ENCODE data around the gene WNT7B.

The WNT7B gene

DNA sequence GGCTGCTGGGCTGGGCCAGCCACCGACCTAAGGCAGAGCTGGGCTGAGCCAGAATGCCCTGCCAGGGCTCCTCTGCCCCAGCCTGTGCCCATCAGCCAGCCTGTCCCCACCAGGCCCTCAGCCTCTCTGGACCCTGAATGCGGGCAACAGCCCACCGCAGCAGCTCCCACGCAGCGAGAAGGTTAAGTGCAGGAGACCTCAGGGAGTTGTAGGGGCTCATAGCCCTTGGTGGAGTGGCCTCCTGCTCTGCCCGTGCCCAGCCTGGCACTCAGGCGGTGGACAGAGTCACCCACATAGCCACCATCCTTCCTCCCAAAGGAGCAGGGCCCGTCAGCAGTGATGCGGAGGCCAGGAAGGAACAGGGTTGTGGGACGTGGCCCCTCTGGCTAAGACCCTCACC is 19.1 kb downstream of the WNT7B start:
- Histone ChIP-seq H3K4me3 (ENCODE audit: low read length, poor library complexity, severe bottlenecking) (no peak overlapping the region), H3K9me3 (ENCODE audit: insufficient read depth, low read depth, low read length) (no peaks in the 10 kb centered on the region), H4K20me1 (ENCODE audit: insufficient read depth, low read length, poor library complexity, severe bottlenecking) (no peaks in the 10 kb centered on the region), H3F3A (ENCODE audit: low read depth) (no peaks in the 10 kb centered on the region), H3K9ac (ENCODE audit: low read depth, low read length, poor library complexity, severe bottlenecking) (no peak overlapping the region), H3K9me2 (replicated peaks; ENCODE audit: low read depth, low read length) (no peaks in the 10 kb centered on the region), H3K4me2 (ENCODE audit: low read depth, low read length, poor library complexity, severe bottlenecking) (no peak overlapping the region), H3K36me3 (ENCODE audit: insufficient read depth, low read length) (no peaks in the 10 kb centered on the region), H3K4me1 (ENCODE audit: insufficient read depth, low read length, poor library complexity, severe bottlenecking) (no peaks in the 10 kb centered on the region), H3K79me2 (ENCODE audit: insufficient read depth, low read length) (peaks cover 49% of the 10 kb centered on the region; the same call in 1 of the 2 replicates), H3K27me3 (ENCODE audit: insufficient read depth, low read length, poor library complexity, severe bottlenecking) (no peaks in the 10 kb centered on the region), H2AFZ (ENCODE audit: low read length) (no peak overlapping the region)
- no peak for TF ChIP-seq EZH2phosphoT487 (IDR thresholded peaks at IDR 0.05; ENCODE audit: borderline replicate concordance)
- TF ChIP-seq, protein P1, sequence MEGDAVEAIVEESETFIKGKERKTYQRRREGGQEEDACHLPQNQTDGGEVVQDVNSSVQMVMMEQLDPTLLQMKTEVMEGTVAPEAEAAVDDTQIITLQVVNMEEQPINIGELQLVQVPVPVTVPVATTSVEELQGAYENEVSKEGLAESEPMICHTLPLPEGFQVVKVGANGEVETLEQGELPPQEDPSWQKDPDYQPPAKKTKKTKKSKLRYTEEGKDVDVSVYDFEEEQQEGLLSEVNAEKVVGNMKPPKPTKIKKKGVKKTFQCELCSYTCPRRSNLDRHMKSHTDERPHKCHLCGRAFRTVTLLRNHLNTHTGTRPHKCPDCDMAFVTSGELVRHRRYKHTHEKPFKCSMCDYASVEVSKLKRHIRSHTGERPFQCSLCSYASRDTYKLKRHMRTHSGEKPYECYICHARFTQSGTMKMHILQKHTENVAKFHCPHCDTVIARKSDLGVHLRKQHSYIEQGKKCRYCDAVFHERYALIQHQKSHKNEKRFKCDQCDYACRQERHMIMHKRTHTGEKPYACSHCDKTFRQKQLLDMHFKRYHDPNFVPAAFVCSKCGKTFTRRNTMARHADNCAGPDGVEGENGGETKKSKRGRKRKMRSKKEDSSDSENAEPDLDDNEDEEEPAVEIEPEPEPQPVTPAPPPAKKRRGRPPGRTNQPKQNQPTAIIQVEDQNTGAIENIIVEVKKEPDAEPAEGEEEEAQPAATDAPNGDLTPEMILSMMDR (conservative IDR thresholded peaks at IDR 0.05; ENCODE audit: low read length), result no peak

DNA sequence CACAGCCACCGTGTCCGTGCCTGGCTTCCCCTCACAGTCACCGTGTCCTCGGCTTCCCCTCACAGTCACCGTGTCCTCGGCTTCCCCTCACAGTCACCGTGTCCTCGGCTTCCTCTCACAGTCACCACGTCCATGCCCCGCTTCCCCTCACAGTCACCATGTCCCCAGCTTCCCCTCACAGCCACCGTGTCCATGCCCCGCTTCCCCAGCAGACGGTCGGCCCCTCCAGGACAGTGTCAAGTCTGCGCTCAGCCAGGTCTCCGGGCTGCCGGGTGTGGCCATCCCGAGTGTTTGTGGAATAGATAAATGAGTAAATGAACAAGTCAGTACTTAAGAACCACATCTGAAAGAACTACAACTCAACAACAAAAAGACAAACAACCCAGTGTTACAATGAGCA is 23.8 kb downstream of the WNT7B start:
- H4K20me1 ChIP-seq (ENCODE audit: insufficient read depth, low read length, poor library complexity, severe bottlenecking), result no peaks in the 10 kb centered on the region

DNA sequence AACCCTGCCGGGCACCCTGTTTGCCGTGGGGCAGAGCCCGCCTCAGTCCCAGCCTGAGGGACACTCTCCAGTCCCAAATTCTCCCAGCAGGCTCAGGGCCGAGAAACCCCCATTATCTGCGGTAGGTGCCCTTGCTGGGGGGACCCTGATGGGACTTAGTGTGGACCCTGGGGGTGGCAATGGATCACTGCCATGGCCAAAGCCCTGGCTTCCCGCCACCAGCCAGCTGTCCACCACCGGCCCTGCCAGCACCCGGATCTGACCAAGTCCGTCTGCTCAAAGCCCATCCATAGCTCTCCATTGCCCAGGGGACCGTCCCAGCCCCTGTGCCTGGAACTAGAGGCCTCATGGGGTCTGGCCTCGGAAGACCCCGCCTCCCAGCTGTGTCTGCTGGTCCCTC is 24.4 kb downstream of the WNT7B start:
- H3K79me2 ChIP-seq (ENCODE audit: insufficient read depth, low read length), result peaks cover 49% of the 10 kb centered on the region; the same call in 1 of the 2 replicates
- H3F3A ChIP-seq (ENCODE audit: low read depth), result no peaks in the 10 kb centered on the region
- TF ChIP-seq, protein P1 (conservative IDR thresholded peaks at IDR 0.05; ENCODE audit: low read length), result no peak
- TF ChIP-seq EZH2phosphoT487 (IDR thresholded peaks at IDR 0.05; ENCODE audit: borderline replicate concordance), result no peak
- H3K4me3 ChIP-seq (ENCODE audit: low read length, poor library complexity, severe bottlenecking), result no peak overlapping the region
- no peaks in the 10 kb centered on the region for H3K9me2 ChIP-seq (replicated peaks; ENCODE audit: low read depth, low read length)
- H3K4me1 ChIP-seq (ENCODE audit: insufficient read depth, low read length, poor library complexity, severe bottlenecking), result no peaks in the 10 kb centered on the region
- H3K9ac ChIP-seq (ENCODE audit: low read depth, low read length, poor library complexity, severe bottlenecking), result no peak overlapping the region
- H3K36me3 ChIP-seq (ENCODE audit: insufficient read depth, low read length), result no peaks in the 10 kb centered on the region
- no peak overlapping the region for H3K4me2 ChIP-seq (ENCODE audit: low read depth, low read length, poor library complexity, severe bottlenecking)
- H3K27me3 ChIP-seq (ENCODE audit: insufficient read depth, low read length, poor library complexity, severe bottlenecking), result no peaks in the 10 kb centered on the region
- H2AFZ ChIP-seq (ENCODE audit: low read length), result no peak overlapping the region
- no peaks in the 10 kb centered on the region for H4K20me1 ChIP-seq (ENCODE audit: insufficient read depth, low read length, poor library complexity, severe bottlenecking)
- H3K9me3 ChIP-seq (ENCODE audit: insufficient read depth, low read depth, low read length), result no peaks in the 10 kb centered on the region

More for the DNA sequence above, 23.8 kb downstream of the WNT7B start:
- H3K4me2 ChIP-seq (ENCODE audit: low read depth, low read length, poor library complexity, severe bottlenecking), result no peak overlapping the region
- no peaks in the 10 kb centered on the region for H3K9me2 ChIP-seq (replicated peaks; ENCODE audit: low read depth, low read length)
- peaks cover 49% of the 10 kb centered on the region; the same call in 1 of the 2 replicates for H3K79me2 ChIP-seq (ENCODE audit: insufficient read depth, low read length)
- no peaks in the 10 kb centered on the region for H3K4me1 ChIP-seq (ENCODE audit: insufficient read depth, low read length, poor library complexity, severe bottlenecking)
- no peaks in the 10 kb centered on the region for H3K27me3 ChIP-seq (ENCODE audit: insufficient read depth, low read length, poor library complexity, severe bottlenecking)
- TF ChIP-seq EZH2phosphoT487 (IDR thresholded peaks at IDR 0.05; ENCODE audit: borderline replicate concordance), result no peak
- TF ChIP-seq, protein P1 (conservative IDR thresholded peaks at IDR 0.05; ENCODE audit: low read length), result no peak
- H3K36me3 ChIP-seq (ENCODE audit: insufficient read depth, low read length), result no peaks in the 10 kb centered on the region
- H3K9ac ChIP-seq (ENCODE audit: low read depth, low read length, poor library complexity, severe bottlenecking), result no peak overlapping the region
- no peak overlapping the region for H2AFZ ChIP-seq (ENCODE audit: low read length)
- no peaks in the 10 kb centered on the region for H3K9me3 ChIP-seq (ENCODE audit: insufficient read depth, low read depth, low read length)
- no peaks in the 10 kb centered on the region for H3F3A ChIP-seq (ENCODE audit: low read depth)
- H3K4me3 ChIP-seq (ENCODE audit: low read length, poor library complexity, severe bottlenecking), result no peak overlapping the region

All from Loucy (cell line).